ENCODE results near the gene DDI1. TPM values are rescaled to one million over a fixed set of nuclear protein-coding genes. Genes with fewer than 3 reads are reported as not detected.

Gene DDI1
- total and polyA plus RNA-seq, 5 donors from 2014 or later, result 0.17 TPM; not detected in 4

GRCh38 chr11:103998826-103999508, 37.5 kb upstream of the DDI1 start:
- Histone ChIP-seq H3K4me1 (ENCODE audit: control insufficient read depth, insufficient read depth, low read length, poor library complexity, severe bottlenecking) (no peaks in the 10 kb centered on the region), H3K27me3 (ENCODE audit: control insufficient read depth, insufficient read depth, low read length) (no peaks in the 10 kb centered on the region), H3K4me3 (ENCODE audit: low read depth, low read length) (no peak overlapping the region), H3K9me3 (ENCODE audit: control insufficient read depth in 2 of 2, low read length in 2 of 2) (no peaks in the 10 kb centered on the region), H3K36me3 (ENCODE audit: control insufficient read depth, insufficient read depth, low read length) (no peaks in the 10 kb centered on the region), H3K27ac (ENCODE audit: insufficient read depth, low read length, poor library complexity, severe bottlenecking) (no peak overlapping the region)
- no peak overlapping the region for H3K27ac Mint-ChIP-seq
- no peak for ATAC-seq (ENCODE audit: low read depth in 2 of 2)
- H3K36me3 Mint-ChIP-seq, result no peaks in the 10 kb centered on the region
- H3K4me3 Mint-ChIP-seq, result no peak overlapping the region
- H3K9me3 Mint-ChIP-seq, result peaks cover 0 to 7% (median 0%) of the 10 kb centered on the region in 7 donors
- no peak for DNase-seq
- H3K4me1 Mint-ChIP-seq, result no peaks in the 10 kb centered on the region
- H3K27me3 Mint-ChIP-seq, result no peaks in the 10 kb centered on the region

GRCh38 chr11:104000798-104001197, 35.6 kb upstream of the DDI1 start:
- H3K27ac ChIP-seq (ENCODE audit: insufficient read depth, low read length, poor library complexity, severe bottlenecking), result no peak overlapping the region
- Mint-ChIP-seq H3K27ac (no peak overlapping the region), H3K9me3 (peaks cover 0 to 7% (median 0%) of the 10 kb centered on the region in 7 donors), H3K4me3 (no peak overlapping the region), H3K4me1 (no peaks in the 10 kb centered on the region), H3K36me3 (no peaks in the 10 kb centered on the region), H3K27me3 (no peaks in the 10 kb centered on the region)
- H3K4me1 ChIP-seq (ENCODE audit: control insufficient read depth, insufficient read depth, low read length, poor library complexity, severe bottlenecking), result no peaks in the 10 kb centered on the region
- no peaks in the 10 kb centered on the region for H3K36me3 ChIP-seq (ENCODE audit: control insufficient read depth, insufficient read depth, low read length)
- DNase-seq, result no peak
- no peaks in the 10 kb centered on the region for H3K27me3 ChIP-seq (ENCODE audit: control insufficient read depth, insufficient read depth, low read length)
- H3K9me3 ChIP-seq (ENCODE audit: control insufficient read depth in 2 of 2, low read length in 2 of 2), result no peaks in the 10 kb centered on the region
- ATAC-seq (ENCODE audit: low read depth in 2 of 2), result no peak
- no peak overlapping the region for H3K4me3 ChIP-seq (ENCODE audit: low read depth, low read length)

GRCh38 chr11:104001561-104002056, 34.8 kb upstream of the DDI1 start:
- no peak overlapping the region for H3K27ac Mint-ChIP-seq
- H3K4me3 ChIP-seq (ENCODE audit: low read depth, low read length), result no peak overlapping the region
- peaks cover 0 to 7% (median 0%) of the 10 kb centered on the region in 7 donors for H3K9me3 Mint-ChIP-seq
- H3K4me1 Mint-ChIP-seq, result no peaks in the 10 kb centered on the region
- no peak for ATAC-seq (ENCODE audit: low read depth in 2 of 2)
- no peaks in the 10 kb centered on the region for H3K4me1 ChIP-seq (ENCODE audit: control insufficient read depth, insufficient read depth, low read length, poor library complexity, severe bottlenecking)
- no peak overlapping the region for H3K27ac ChIP-seq (ENCODE audit: insufficient read depth, low read length, poor library complexity, severe bottlenecking)
- DNase-seq, result no peak
- no peak overlapping the region for H3K4me3 Mint-ChIP-seq
- H3K9me3 ChIP-seq (ENCODE audit: control insufficient read depth in 2 of 2, low read length in 2 of 2), result no peaks in the 10 kb centered on the region
- H3K27me3 Mint-ChIP-seq, result no peaks in the 10 kb centered on the region
- no peaks in the 10 kb centered on the region for H3K36me3 ChIP-seq (ENCODE audit: control insufficient read depth, insufficient read depth, low read length)
- H3K36me3 Mint-ChIP-seq, result no peaks in the 10 kb centered on the region
- no peaks in the 10 kb centered on the region for H3K27me3 ChIP-seq (ENCODE audit: control insufficient read depth, insufficient read depth, low read length)

GRCh38 chr11:104003491-104003890, 32.9 kb upstream of the DDI1 start:
- Histone ChIP-seq H3K27me3 (ENCODE audit: control insufficient read depth, insufficient read depth, low read length) (no peaks in the 10 kb centered on the region), H3K27ac (ENCODE audit: insufficient read depth, low read length, poor library complexity, severe bottlenecking) (no peak overlapping the region), H3K36me3 (ENCODE audit: control insufficient read depth, insufficient read depth, low read length) (no peaks in the 10 kb centered on the region), H3K4me1 (ENCODE audit: control insufficient read depth, insufficient read depth, low read length, poor library complexity, severe bottlenecking) (no peaks in the 10 kb centered on the region), H3K9me3 (ENCODE audit: control insufficient read depth in 2 of 2, low read length in 2 of 2) (no peaks in the 10 kb centered on the region), H3K4me3 (ENCODE audit: low read depth, low read length) (no peak overlapping the region)
- Mint-ChIP-seq H3K4me1 (no peaks in the 10 kb centered on the region), H3K36me3 (no peaks in the 10 kb centered on the region), H3K4me3 (no peak overlapping the region), H3K9me3 (peaks cover 0 to 7% (median 0%) of the 10 kb centered on the region in 7 donors), H3K27me3 (no peaks in the 10 kb centered on the region), H3K27ac (no peak overlapping the region)
- DNase-seq (no peak), ATAC-seq (ENCODE audit: low read depth in 2 of 2) (no peak)

GRCh38 chr11:104005234-104005855, 31.1 kb upstream of the DDI1 start:
- Mint-ChIP-seq H3K27me3 (no peaks in the 10 kb centered on the region), H3K4me3 (no peak overlapping the region), H3K4me1 (no peaks in the 10 kb centered on the region)

GRCh38 chr11:104009744-104010143, 26.7 kb upstream of the DDI1 start:
- Mint-ChIP-seq H3K9me3 (peaks cover 0 to 4% (median 0%) of the 10 kb centered on the region in 7 donors), H3K27me3 (no peaks in the 10 kb centered on the region), H3K27ac (no peak overlapping the region), H3K36me3 (no peaks in the 10 kb centered on the region), H3K4me3 (no peak overlapping the region), H3K4me1 (no peaks in the 10 kb centered on the region)
- DNase-seq, result no peak
- H3K9me3 ChIP-seq (ENCODE audit: control insufficient read depth in 2 of 2, low read length in 2 of 2), result no peaks in the 10 kb centered on the region
- H3K27ac ChIP-seq (ENCODE audit: insufficient read depth, low read length, poor library complexity, severe bottlenecking), result no peak overlapping the region
- no peak for ATAC-seq (ENCODE audit: low read depth in 2 of 2)
- H3K4me1 ChIP-seq (ENCODE audit: control insufficient read depth, insufficient read depth, low read length, poor library complexity, severe bottlenecking), result no peaks in the 10 kb centered on the region
- H3K36me3 ChIP-seq (ENCODE audit: control insufficient read depth, insufficient read depth, low read length), result no peaks in the 10 kb centered on the region
- no peak overlapping the region for H3K4me3 ChIP-seq (ENCODE audit: low read depth, low read length)
- H3K27me3 ChIP-seq (ENCODE audit: control insufficient read depth, insufficient read depth, low read length), result no peaks in the 10 kb centered on the region

More at GRCh38 chr11:104005234-104005855, 31.1 kb upstream of the DDI1 start:
- Mint-ChIP-seq H3K27ac (no peak overlapping the region), H3K9me3 (peaks cover 0 to 7% (median 0%) of the 10 kb centered on the region in 7 donors), H3K36me3 (no peaks in the 10 kb centered on the region)
- DNase-seq, result no peak
- Histone ChIP-seq H3K4me1 (ENCODE audit: control insufficient read depth, insufficient read depth, low read length, poor library complexity, severe bottlenecking) (no peaks in the 10 kb centered on the region), H3K27me3 (ENCODE audit: control insufficient read depth, insufficient read depth, low read length) (no peaks in the 10 kb centered on the region), H3K36me3 (ENCODE audit: control insufficient read depth, insufficient read depth, low read length) (no peaks in the 10 kb centered on the region), H3K9me3 (ENCODE audit: control insufficient read depth in 2 of 2, low read length in 2 of 2) (no peaks in the 10 kb centered on the region), H3K4me3 (ENCODE audit: low read depth, low read length) (no peak overlapping the region), H3K27ac (ENCODE audit: insufficient read depth, low read length, poor library complexity, severe bottlenecking) (no peak overlapping the region)
- no peak for ATAC-seq (ENCODE audit: low read depth in 2 of 2)

- no peaks in the 10 kb centered on the region for H3K4me1 Mint-ChIP-seq
- H3K9me3 Mint-ChIP-seq, result peaks cover 0 to 4% (median 0%) of the 10 kb centered on the region in 7 donors
- DNase-seq (no peak), ATAC-seq (ENCODE audit: low read depth in 2 of 2) (no peak)
- Histone ChIP-seq H3K36me3 (ENCODE audit: control insufficient read depth, insufficient read depth, low read length) (no peaks in the 10 kb centered on the region), H3K4me1 (ENCODE audit: control insufficient read depth, insufficient read depth, low read length, poor library complexity, severe bottlenecking) (no peaks in the 10 kb centered on the region), H3K27me3 (ENCODE audit: control insufficient read depth, insufficient read depth, low read length) (no peaks in the 10 kb centered on the region), H3K4me3 (ENCODE audit: low read depth, low read length) (no peak overlapping the region), H3K9me3 (ENCODE audit: control insufficient read depth in 2 of 2, low read length in 2 of 2) (no peaks in the 10 kb centered on the region), H3K27ac (ENCODE audit: insufficient read depth, low read length, poor library complexity, severe bottlenecking) (no peak overlapping the region)
- no peak overlapping the region for H3K4me3 Mint-ChIP-seq
- no peak overlapping the region for H3K27ac Mint-ChIP-seq
- H3K27me3 Mint-ChIP-seq, result no peaks in the 10 kb centered on the region
- no peaks in the 10 kb centered on the region for H3K36me3 Mint-ChIP-seq
Observed at GRCh38 chr11:104011044-104011443, 25.4 kb upstream of the DDI1 start.
